HG03066 (cell line): ENCODE data around the gene MAP2K5.

Experiments used
- ATAC-seq: cut with Tn5 transposase; IDR thresholded peaks from one replicate; pipeline ENCODE4 v1.9.1; 2021; ENCODE audit warnings: low read depth; ENCODE audit not compliant: unreplicated experiment

MAP2K5 gene

DNA sequence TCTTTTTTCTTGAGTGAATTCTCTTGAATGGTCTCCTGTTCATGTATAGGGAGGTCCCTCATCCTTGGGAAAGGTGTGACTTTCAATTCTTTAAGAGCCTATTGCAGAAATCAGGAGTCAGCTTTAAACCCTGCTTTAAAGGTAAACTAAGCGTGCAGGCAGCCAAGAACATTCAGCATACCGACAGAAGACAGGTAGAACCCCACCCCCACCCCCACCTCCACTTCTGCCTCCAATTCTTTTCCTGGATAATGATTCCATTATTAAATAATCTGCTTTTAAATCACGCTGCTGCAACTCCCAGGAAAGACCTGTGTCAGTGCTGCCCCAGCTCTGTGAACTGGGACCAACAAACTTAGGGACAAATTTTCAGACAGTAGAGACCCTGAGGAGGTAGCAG is 233.5 kb downstream of the MAP2K5 start:
- no peak for ATAC-seq

GRCh38 chr15:67776600-67776999 is 234.1 kb downstream of the MAP2K5 start:
- no peak for ATAC-seq

- ATAC-seq, result no peak
Observed at GRCh38 chr15:67777071-67777470, 234.6 kb downstream of the MAP2K5 start.

GRCh38 chr15:67777773-67778172 is 235.3 kb downstream of the MAP2K5 start:
- ATAC-seq, result no peak

- ATAC-seq, result no peak
Observed at GRCh38 chr15:67778968-67779548, 236.6 kb downstream of the MAP2K5 start.

- ATAC-seq, result no peak
Observed at GRCh38 chr15:67779549-67780111, 237.1 kb downstream of the MAP2K5 start.

DNA sequence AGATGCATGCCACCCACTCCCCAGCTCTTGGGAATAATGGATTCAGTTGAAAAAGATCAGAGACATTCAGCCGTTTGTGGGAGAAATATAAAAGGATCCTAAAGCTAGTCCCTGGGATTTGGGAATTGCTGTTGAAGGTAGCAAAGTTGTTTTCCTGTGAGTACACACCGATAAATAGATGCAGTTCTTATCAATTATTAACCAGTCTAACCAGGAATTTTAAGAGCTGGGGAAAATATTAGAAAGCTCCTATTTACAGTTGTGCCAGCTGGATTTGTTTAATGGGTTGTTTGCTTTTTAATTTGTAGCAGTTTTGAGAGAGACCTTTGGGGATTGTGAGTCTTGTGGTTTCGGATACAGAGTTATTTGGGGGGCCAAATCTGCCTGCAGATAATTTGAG is 238.6 kb downstream of the MAP2K5 start:
- no peak for ATAC-seq

DNA sequence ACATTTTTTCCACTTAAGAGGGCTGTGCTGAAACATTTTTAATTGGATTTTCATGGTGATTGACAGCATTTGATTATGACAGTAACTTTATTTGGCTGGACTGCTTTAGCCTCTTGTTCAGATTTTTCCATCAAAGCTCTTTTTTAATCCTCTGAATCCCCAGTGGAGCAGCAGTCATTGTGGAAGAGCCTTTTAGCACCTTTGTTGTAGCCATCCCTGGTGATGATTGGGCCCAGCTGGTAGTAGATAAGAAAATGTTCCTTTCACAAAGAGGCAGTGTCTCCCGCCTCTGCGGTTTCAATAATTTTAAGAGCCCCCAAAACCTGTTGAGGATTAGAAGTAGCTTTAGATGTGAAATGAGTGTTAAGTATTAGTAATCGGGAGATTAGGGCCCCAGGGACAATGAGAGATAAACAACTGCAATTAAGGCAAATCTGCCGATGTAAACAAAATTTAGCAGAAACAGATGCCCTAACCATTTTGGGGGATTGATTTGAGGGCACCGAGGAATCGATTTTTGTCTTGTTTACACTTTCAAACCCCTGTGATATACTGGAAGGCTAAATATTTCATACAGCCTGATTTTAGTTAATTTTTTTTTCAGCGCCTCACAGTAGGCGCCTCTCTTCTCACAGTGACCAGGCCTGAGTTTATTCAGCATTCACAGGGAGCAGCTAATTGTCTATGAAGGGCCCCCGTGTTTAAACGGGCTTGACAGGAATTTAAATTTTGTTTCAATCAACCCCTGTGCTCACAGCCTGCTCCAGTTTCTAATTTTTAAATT is 239.6 kb downstream of the MAP2K5 start:
- no peak for ATAC-seq

GRCh38 chr15:67782691-67782991 is 240.1 kb downstream of the MAP2K5 start:
- ATAC-seq, result no peak

- peak; percentile 45 for ATAC-seq
Observed at GRCh38 chr15:67783303-67783702, 240.8 kb downstream of the MAP2K5 start.

- peak; percentile 86 for ATAC-seq
Observed at GRCh38 chr15:67784090-67784781, 241.7 kb downstream of the MAP2K5 start.

- no peak for ATAC-seq
Observed at GRCh38 chr15:67784856-67785430, 242.4 kb downstream of the MAP2K5 start.

GRCh38 chr15:67785431-67785830 is 242.9 kb downstream of the MAP2K5 start:
- ATAC-seq, result no peak

- ATAC-seq, result no peak
Observed at GRCh38 chr15:67786646-67787045, 244.1 kb downstream of the MAP2K5 start.

GRCh38 chr15:67788986-67789385 is 246.5 kb downstream of the MAP2K5 start:
- ATAC-seq, result no peak

DNA sequence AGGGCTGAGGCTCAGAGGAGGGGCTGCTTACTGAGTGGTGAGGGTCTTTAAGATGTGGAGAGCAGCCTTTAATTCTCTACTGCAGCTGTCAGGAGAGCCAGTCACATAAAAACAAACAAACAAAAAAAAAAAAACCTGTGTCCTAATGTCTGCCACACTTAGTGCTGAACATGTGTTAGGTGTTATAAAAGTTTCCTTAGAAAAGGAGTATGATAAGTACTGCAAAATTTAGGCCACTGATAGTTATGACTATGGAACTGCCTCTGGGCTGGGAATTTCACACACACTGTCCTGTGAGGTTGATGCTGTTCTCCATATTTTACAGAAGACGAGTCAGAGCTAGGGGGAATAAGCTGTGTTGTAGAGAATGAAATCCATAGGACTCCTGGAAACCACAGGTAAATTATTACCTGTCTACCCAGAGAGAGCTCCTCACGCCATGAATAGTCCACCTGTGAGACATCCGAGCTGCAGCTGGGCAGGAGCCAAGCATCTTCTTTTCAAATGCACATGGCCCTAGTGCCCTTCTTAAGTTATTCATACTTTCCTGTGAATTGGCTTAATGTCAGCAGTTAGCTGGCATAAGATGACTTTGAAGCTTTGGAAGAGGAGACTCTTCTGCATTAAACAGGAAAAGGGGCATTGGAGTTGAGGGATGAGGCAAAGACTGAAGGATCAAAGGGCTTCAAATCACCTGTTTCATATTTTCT is 248.3 kb downstream of the MAP2K5 start:
- ATAC-seq, result no peak

DNA sequence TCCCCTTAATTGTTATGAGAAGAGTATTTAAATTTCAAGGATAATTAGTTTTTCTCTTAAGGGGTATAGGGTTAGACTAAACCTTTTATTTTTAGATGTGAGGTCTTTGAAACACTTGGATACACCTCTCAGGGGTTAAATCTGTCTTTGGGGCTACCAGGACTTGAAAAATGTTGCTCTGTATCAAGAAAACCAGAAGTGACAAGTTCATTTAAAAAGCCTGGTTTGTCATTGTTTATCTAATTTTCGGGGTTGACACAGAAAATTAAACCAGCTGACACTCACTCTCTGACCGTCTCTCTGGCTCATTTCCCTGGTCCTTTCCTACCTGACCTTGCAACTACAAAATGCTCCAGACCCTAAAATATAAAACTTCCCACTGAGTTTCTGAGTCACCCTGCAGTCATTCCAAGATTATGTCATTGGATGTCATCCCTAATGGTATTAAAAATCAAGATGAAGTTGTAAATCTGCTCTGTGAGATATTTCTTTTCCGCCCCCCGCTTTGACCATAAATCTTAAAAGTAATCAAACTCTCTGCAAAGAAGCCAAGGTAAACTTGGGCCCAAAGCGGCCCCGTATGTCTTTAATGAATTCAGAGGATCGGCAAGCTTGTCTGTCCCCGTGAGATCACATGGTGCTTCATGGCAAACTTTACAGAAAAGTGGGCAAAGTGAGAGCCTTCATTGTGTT is 249.9 kb downstream of the MAP2K5 start:
- ATAC-seq, result no peak

DNA sequence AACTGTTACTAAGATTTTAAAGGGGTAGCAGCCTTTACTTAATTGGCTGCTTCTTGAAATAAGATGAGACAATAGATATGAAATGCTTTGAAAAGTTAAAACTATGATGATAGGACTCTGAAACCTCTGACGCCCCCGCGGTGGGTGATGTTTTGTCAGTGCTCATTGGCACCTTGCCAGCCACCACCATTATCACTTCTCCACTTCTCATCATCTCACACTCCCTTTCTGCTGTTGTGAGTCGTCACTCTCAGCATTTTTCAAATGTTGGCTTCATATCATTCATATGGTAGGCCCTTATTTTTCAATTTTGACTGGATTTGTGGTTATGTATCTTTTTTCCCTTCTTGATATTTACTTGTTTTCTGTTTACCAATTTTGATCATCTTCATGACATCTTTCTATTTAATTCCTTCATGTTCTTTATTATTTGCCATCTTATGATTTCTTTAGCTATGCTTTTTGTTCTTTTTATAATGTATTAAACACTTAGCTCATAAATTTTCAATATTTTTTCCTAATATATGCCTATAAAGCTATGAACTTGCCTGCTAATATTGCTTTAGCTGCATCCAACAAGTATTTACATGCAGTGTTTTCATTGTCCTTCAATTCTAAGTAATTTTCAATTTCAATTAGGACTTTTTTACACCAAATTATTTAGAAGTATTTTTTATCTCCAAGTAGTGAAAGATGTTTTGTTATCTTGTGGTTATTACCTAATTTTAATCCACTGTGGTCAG is 252.5 kb downstream of the MAP2K5 start:
- no peak for ATAC-seq
